ENCODE data around the gene ID2.

ID2 gene

DNA sequence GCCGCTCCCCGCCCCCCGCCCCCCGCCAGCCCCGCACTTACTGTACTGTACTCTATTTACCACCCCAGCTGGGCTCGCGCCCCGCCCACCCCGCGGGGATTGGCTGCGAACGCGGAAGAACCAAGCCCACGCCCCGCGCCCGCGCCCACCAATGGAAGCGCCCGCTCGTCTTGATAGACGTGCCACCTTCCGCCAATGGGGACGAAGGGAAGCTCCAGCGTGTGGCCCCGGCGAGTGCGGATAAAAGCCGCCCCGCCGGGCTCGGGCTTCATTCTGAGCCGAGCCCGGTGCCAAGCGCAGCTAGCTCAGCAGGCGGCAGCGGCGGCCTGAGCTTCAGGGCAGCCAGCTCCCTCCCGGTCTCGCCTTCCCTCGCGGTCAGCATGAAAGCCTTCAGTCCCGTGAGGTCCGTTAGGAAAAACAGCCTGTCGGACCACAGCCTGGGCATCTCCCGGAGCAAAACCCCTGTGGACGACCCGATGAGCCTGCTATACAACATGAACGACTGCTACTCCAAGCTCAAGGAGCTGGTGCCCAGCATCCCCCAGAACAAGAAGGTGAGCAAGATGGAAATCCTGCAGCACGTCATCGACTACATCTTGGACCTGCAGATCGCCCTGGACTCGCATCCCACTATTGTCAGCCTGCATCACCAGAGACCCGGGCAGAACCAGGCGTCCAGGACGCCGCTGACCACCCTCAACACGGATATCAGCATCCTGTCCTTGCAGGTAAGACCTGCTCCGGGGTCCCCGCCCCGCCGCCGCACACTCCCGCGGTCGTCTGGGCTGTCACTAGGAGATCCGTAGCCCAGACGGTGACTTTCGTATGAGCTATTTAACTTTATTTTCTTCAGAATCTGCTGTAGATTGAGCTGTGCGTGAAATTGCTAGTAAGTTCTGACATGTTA, at the start of gene ID2:
ID2 (plus strand) TSS at position 271 of the 907 bp plus-strand sequence; CDS start at position 381, 110 bp downstream.
- DNase-seq, result peak; percentile 94

DNA sequence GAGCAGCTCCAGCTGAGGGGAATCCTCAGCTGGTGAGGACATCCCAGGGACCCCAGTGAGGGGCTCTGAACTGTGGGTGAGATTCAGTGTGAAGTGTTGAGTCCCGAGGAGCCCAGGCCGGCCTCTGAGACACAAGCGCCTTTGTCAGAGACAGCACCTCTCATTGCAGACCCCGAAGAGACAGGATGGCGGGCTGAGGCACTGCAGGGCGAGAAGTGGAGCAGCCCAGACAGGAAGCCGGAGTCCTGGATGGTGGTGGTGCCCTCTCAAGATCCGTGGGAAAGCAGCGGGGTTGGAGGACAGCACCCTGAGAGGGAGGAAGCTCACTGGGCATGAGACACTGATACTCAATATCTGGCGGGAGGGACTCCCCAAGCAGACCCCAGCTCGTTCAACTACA, 49.1 kb upstream of the ID2 start:
- DNase-seq, result no peak

DNA sequence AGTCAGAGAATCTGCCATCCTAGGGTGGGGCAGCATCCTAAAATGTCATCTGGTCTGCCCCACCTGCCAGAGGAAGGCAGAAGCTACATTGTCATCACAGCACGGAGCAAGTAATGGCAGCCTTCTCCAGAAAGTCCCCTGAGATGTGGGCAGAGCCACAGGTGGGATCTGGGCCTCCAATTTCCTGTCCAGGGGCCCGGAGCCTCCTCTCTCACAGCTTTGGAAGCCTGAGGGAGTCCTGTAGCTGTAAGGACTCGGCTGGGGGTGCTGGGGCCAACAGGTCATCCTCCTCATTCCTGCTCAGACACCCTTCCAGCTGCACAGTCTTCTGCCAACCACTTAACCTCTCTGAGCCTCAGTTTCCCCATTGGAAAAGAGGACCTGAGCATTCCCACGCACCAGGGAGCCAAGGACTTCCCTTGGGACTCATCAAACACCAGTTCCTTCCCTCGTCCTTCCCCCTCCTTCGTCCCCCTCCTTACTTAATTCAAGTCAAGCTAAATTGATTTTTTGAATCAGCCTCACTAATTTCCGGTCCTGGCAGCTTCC, 48.6 kb upstream of the ID2 start:
- no peak for DNase-seq

DNA sequence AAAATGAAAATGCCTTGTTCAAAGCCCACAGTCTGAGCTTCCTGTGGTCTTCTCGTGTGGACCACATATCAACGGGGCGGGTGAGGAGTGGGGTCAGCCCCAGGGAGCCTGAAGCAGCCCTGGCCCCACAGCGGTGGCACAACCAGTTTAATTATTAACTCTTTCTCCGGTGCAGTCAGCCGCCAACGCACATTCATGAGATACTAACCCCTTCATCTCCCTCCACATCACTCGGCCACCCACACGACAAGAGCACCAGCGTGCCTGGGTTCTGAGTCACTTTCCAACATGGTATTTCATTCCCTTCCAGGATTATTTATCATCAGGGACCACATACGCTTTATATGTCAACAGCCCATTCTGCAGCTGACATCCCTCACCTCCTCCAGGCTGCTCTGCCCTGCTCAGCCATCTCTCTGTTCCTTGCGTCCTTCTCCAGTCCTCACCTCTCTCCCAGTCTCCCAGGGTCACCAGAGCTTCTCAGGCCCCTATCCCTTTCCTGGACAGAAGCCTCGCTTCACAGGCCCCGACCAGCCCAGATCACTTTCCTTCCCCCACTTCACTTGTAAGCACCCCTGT, 48.0 kb upstream of the ID2 start:
- DNase-seq, result no peak

DNA sequence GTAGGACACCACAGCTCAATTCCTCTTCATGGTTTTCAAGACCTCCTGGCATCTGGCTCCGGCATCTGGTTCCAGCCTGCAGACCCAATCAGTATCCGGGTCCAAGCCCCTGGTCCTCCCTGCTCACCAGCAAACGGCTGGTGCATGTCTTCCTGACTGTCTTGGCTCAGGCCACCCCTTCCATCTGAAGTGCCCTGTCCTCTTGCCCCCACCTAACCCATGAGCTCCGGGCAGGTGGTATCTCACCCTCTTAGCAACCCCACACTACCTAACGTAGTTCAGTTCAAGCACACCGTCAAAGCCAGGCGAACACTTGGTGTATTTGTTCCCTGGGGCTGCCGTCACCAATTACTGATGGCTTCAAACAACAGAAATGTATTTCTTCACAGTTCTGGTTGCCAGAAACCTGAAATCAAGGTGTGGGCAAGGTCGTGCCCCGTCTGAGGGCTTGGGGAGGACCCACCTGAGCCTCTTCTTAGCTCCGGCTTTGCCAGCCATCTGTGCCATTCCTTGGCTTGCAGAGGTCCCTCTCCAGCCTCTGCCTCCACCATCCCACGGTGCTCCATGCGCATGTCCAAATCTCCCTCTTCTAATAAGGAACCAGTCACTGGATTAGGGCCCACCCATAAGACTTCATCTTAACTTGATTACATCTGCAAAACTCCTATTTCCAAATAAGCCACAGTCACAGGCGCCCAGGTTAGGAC, 47.2 kb upstream of the ID2 start:
- DNase-seq, result no peak

GRCh38 chr2:8636041-8636491, 45.8 kb upstream of the ID2 start:
- no peak for DNase-seq

DNA sequence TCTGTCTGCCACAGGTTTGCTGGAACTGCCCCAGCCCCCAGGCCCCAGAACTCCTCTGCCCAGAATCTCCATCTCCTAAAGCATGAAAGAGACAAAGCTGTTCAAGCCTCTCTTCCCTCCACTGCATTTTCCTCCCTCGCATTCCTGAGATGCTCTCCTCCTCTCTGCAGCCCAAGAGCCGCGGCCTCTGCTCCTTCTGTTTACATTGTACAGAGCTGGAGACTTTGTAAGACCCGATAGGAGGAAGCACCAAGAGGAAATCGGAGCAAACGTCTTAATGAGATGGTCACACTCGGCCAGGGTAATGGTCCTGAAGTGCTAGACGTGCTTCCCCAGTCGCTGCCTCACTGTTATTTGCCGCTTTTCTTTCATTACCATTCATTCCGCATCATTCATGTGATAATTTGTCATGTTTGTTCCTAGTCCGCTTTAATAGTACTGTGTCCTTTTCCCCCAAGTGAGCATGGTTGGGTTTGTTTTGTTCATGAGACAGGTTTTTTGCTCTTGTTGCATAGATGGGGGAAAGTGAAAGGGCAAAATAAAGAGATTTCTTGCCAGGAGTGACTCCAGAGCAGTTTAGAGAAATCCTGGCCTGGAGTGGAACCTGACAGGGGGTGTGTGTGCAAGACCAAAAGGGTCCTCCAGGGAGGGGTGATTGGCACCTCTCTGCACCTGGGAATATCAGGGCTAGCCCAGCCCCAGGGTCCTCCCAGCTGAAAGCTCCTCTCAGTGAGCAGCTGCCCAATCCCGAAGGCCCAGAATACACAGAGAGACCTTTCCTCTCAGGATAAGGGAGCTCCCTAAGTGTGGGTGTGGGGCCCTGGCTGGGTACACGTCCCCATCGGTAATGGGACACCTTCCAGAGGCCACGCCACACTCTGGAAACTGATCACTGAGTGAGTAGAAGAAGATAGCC, 44.9 kb upstream of the ID2 start:
- DNase-seq, result no peak

- DNase-seq, result no peak
These were observed 43.5 kb upstream of the ID2 start for GRCh38 chr2:8638327-8638726.

DNA sequence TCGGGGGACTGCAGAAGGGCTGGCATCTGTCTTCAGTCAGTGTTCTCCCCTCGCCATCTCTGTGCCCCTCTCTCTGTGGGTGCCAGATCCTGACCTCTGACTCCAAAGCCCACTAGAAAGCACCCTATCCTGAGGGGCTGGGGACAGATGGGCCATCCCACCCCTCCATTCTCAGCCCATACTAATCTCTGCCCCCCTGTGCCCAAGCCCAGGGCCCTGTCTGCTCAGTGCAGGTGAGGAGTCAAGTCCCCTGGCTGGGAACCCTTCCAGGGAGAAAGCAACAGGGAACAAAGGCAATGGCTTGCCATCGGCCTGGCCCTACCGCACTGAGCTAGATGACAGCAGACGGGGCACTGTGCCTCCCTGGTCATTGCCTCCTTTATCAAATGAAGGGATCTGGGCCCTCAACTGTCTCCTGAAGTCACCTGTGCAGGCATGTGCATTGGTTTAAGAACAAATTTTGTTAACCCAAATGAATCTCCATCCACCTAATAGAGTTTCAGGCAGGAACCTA, 42.7 kb upstream of the ID2 start:
- no peak for DNase-seq

- DNase-seq, result no peak
These were observed 41.4 kb upstream of the ID2 start for GRCh38 chr2:8640498-8640897.

DNA sequence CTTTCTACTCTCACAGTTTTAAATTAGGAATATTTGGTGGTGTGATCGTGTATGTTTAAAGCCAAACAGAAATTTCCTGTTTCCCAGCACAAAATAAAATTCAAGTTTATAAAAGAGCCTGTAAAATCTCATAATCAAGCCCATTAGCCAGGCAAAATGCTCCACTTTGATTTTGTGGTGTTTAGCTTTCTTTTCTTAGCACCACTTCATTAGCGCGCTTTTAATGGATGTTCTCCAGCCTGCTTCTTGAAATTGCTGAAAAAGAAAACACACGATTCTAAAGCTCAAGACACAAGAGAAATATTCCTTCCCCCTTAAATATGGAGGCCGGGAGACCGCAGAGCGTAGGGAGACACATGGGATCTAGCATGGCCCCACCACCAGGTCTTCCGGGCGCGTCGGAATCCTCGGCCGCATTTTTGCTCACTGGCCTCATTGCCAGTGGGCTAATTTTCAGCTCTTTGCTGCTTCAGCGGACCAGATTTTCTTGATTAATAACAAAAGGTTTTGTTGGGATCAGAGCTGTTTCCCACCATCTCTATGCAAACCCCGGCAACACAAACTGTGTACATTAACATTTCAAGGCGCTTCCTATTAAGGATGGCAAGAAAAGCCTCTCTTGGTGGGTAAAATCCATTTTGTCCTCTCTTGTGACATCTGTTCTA, 40.4 kb upstream of the ID2 start:
- no peak for DNase-seq

DNA sequence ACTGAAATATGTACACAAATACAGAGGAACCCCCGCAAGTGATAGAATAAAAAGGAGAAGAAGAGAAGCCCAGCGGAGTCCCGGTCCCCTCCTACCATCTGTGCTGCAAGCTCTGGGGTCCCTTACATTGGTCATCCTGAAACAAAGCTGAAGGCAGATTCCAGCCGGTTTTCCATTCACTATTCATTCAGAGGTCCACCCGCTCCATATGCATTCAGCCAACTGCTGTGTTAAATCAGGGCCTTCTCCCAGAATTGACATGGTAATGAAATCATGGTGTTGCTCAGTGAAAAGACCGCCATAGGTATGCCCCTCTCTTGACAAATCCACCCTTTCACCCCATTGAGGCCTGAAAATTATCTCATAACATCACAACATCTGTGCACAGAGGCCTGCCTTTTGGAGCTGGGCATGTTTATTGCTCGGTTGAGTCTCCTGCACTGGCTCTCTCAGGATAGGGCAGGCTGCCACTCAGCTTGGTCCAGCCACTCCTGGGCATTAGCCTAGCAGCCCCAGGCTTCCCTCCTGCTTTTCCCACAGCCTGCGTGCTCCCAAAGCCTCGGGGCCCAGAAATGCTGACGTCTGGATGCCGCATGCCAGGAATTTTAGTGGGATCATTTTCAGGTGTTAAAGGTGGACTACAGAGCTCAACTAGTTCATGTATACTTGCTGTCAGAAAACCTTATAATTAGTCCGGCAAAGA, 39.3 kb upstream of the ID2 start:
- DNase-seq, result no peak

DNA sequence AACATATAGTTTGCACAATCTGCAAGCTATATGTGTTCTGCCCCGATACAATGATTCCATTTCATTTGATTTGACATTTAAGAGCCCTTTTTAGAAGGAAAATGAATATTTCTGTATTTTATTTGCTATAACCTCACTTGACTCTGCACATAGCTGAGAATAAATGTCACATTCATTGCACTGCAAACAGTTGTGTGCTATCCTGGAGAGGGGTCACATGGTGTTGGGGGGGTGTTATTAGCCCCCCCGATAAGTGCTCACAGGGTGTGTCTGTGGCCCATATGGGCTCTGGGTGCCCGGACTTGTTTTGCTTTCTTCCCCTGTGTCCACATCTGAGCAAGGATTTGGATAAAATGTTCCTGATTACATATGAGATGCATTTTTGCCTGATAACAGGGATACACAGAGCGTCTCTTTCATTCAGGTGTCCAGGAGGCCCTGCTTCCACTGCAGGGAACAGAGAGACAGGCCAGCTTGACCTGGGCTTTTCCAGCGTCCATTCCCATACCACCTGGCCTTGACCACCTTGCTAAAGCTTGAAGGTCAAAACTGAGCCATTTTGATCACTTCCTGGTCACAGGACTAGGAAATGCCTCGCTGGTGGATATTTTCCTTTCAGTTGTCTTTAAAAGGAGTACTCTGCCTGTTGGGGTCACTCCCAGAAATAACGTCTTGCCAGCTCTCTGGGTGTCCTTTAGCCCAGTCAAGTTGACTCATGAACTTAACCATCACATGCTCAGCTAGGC, 38.4 kb upstream of the ID2 start:
- DNase-seq, result no peak

DNA sequence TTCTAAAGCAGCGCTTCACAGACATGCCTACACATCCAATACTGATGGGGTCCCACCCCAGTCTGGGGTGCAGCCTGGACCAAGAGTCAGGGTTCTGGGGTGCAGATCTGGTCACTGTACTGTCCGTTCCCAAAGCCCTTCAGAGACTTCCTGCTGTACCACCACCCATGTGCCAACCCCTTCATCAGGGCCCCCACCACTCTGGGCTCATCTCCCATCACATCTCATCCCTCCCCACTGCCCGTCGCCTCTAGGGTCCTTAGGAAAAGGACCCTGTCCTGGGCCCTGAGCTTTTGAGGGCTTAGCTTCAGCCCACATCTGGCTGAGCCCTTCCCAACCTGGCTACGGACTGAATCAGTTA, 37.9 kb upstream of the ID2 start:
- DNase-seq, result no peak

DNA sequence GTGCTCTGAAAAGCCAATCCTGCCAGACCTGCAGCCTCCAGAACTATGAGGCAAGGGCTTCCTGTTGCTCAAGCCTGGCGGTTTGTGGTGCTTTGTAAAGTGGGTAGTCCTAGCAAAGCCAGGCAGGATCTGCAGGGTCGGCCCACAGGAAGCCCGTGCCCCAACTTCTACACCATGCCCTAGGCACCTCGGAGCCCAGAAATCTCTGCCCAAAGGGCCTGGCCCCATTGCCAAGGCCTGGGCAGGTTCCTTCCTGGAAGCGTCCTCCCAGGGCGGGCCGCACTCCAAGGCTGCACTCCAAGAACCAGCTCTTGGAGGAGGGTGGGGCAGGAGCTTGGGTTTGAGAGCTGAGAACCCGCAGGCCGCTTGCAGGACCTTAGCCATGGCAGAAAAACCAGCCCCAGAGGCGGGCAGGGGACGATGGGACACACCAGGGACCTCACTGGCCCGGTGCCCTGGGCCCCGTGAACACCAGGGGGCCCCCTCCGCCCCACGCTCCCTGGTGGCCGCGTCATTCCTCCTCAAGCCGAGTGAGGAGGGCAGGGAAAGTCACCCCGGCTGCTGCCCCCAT, 37.2 kb upstream of the ID2 start:
- DNase-seq, result no peak

- no peak for DNase-seq
These were observed 36.6 kb upstream of the ID2 start for GRCh38 chr2:8645176-8645831.

DNA sequence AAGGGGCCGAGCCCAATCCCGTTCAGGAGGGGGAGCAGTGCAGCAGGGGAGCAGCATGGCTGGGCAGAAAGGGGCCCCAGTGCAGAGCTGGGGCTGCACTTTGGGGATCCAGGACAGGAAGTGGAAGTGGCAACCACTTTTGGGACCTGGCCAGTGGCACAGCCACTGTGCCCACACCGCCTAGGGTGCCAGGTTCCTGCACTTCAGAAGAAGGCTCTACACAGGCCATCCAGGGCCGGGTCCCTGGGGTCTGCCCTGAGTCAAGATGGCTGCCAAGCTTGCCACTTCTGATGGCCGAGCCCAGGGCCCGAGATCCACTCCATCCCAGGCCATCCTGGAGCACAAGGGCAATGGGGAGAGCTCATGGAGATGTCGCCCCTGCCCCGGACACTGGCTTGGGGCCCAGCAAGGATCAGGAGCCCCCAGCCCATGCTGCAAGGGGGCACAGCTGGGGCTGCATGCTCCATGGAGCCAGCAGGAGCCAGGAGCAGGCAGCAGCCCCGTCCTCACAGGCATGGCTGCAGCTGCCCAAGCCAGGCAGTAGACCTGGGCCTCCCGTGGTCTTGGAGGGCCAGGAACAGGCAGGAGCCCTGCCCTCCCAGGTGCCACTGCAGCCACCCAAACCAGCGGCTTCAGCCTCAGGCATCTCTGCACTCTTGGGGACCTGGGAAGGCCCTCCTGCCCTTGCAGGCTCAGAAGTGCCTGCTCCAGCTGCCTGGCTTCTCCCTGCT, 35.0 kb upstream of the ID2 start:
- no peak for DNase-seq

GRCh38 chr2:8647462-8647857, 34.4 kb upstream of the ID2 start:
- DNase-seq, result no peak

Data from DMS 273 treated with DMSO at 0.1 percent for 48 hours (cell line).